Endothelial cell of umbilical vein (primary cell): ENCODE data around the gene STRIP2. TPM values are rescaled to one million over a fixed set of nuclear protein-coding genes. Genes with fewer than 3 reads are reported as not detected.

Experiments
- BruUV-seq: library from RNA; stranded (reverse); fragments of 400-500 nt; replicated peaks from 2 replicates; lab custom pipeline; 2021; lab: Mats Ljungman, UMichigan
- CTCF ChIA-PET: fragments of 300-600, 350-600 bp; sonication (Branson Sonifier 250); formaldehyde crosslinking; loops from one replicate; lab custom pipeline; 2021; ENCODE audit warnings: antibody characterized with exemption, inconsistent platforms; lab: Charles Lee
- POLR2A ChIA-PET: fragments of 300-600, 350-600 bp; sonication (Branson Sonifier 250); formaldehyde crosslinking; loops from one replicate; lab custom pipeline; 2021; ENCODE audit warnings: antibody characterized with exemption, inconsistent platforms; lab: Charles Lee
- DNase-seq: peaks from one replicate; pipeline ENCODE4 v3.0.0-alpha.2; 2011; ENCODE audit warnings: low read depth, low spot score
- FAIRE-seq: peaks from 2 replicates; lab custom pipeline; 2011; peaks lifted over from hg19 to GRCh38; lab: Jason Lieb, UNC
- H2AFZ ChIP-seq: 2 replicates; pipeline ENCODE4 v1.6.0; 2012; ENCODE audit warnings: low read depth, low read length, control low read depth, inconsistent platforms
- H3K27ac ChIP-seq: 2 replicates; pipeline ENCODE4 v1.5.1; 2011; ENCODE audit warnings: low read depth, mild to moderate bottlenecking, control low read depth, low read length, moderate library complexity; ENCODE audit not compliant: insufficient read depth
- H3K27me3 ChIP-seq, 2 experiments: 2 replicates each; pipeline versions ENCODE4 v1.6.0 to v1.6.1; 2011; ENCODE audit warnings: low read length in 2 of 2, mixed read lengths in 1 of 2; ENCODE audit not compliant: control insufficient read depth in 2 of 2, insufficient read depth in 2 of 2
- H3K36me3 ChIP-seq, 2 experiments: 2 replicates in 1 of 2; 3 replicates in 1 of 2; pipeline ENCODE4 v1.5.1; 2011; ENCODE audit warnings: low read length in 2 of 2, mild to moderate bottlenecking in 1 of 2, moderate library complexity in 1 of 2; ENCODE audit not compliant: control insufficient read depth in 2 of 2, insufficient read depth in 2 of 2; ENCODE audit errors: extremely low read depth in 1 of 2
- H3K4me1 ChIP-seq: 3 replicates; pipeline ENCODE4 v1.5.1; 2011; ENCODE audit warnings: mild to moderate bottlenecking, low read length; ENCODE audit not compliant: control insufficient read depth, insufficient read depth; ENCODE audit errors: extremely low read depth
- H3K4me2 ChIP-seq: 2 replicates; pipeline ENCODE4 v1.6.1; 2011; ENCODE audit warnings: low read length, control low read depth, mixed read lengths; ENCODE audit not compliant: insufficient read depth
- H3K4me3 ChIP-seq, 3 experiments: fragments of 200-600 bp in 1 of 3; sonication (generic), shearing (Covaris generic) in 1 of 3; replicated peaks in 1 of 3; 2 replicates each; pipeline ENCODE4 v1.5.1; 2011 to 2016; ENCODE audit warnings: control low read depth in 3 of 3, low read length in 3 of 3, mild to moderate bottlenecking in 2 of 3, inconsistent platforms in 1 of 3, low read depth in 1 of 3, moderate library complexity in 1 of 3; ENCODE audit not compliant: insufficient read depth in 1 of 3
- H3K79me2 ChIP-seq: 2 replicates; pipeline ENCODE4 v1.6.0; 2012; ENCODE audit warnings: low read length, inconsistent platforms; ENCODE audit not compliant: control insufficient read depth, insufficient read depth
- H3K9ac ChIP-seq: replicated peaks from 2 replicates; pipeline ENCODE3; 2011; ENCODE audit warnings: low read length, control low read depth; ENCODE audit not compliant: insufficient read depth; ENCODE audit errors: extremely low read depth
- H3K9me1 ChIP-seq: replicated peaks from 3 replicates; pipeline ENCODE4 v1.6.0; 2011; ENCODE audit warnings: mild to moderate bottlenecking, low read length; ENCODE audit not compliant: control insufficient read depth, insufficient read depth; ENCODE audit errors: extremely low read depth
- H3K9me3 ChIP-seq: replicated peaks from 2 replicates; pipeline ENCODE4 v1.5.1; 2012; ENCODE audit warnings: low read length, inconsistent platforms; ENCODE audit not compliant: control insufficient read depth, insufficient read depth
- H4K20me1 ChIP-seq: replicated peaks from 2 replicates; pipeline ENCODE3; 2011; ENCODE audit warnings: mild to moderate bottlenecking, low read length; ENCODE audit not compliant: control insufficient read depth, insufficient read depth; ENCODE audit errors: extremely low read depth
- FOS ChIP-seq: IDR thresholded peaks from 2 replicates; pipeline ENCODE4 v1.6.1; 2011; ENCODE audit warnings: mild to moderate bottlenecking, low read length, moderate library complexity, borderline replicate concordance; ENCODE audit not compliant: insufficient read depth
- GATA2 ChIP-seq: IDR thresholded peaks from 2 replicates; pipeline ENCODE4 v1.7.0; 2011; ENCODE audit warnings: low read depth, mild to moderate bottlenecking, moderate library complexity, mixed read lengths, low read length; ENCODE audit not compliant: insufficient read length, insufficient read depth
- JUN ChIP-seq: IDR thresholded peaks from 2 replicates; pipeline ENCODE4 v1.6.1; 2011; ENCODE audit warnings: borderline replicate concordance, low read depth; ENCODE audit not compliant: insufficient read length, insufficient read depth
- MAX ChIP-seq: IDR thresholded peaks from 2 replicates; pipeline ENCODE4 v1.6.1; 2011; ENCODE audit not compliant: insufficient read depth, insufficient read length
- MYC ChIP-seq: IDR thresholded peaks from one replicate; pipeline ENCODE4 v1.6.1; 2011; ENCODE audit warnings: mild to moderate bottlenecking, low read depth, low read length
- dilution Hi-C: fragments of 300-500 bp; cut with MboI; formaldehyde crosslinking; loops from one replicate; pipeline ENCODE4 v1.15.0; 2019; ENCODE audit warnings: low sequenced_read_pairs; ENCODE audit not compliant: extremely low pct_ligation_motif_present
- intact Hi-C: fragments of 100-400 bp; cut with micrococcal nuclease; formaldehyde crosslinking; loops from one replicate; pipeline ENCODE4 v1.10.0; 2022
- polyA plus RNA-seq, 4 experiments: library from polyadenylated mRNA; depleted of rRNA in 3 of 4; stranded (reverse) in 3 of 4; unstranded in 1 of 4; fragments of >200 nt; gene quantifications; 2 replicates each; pipeline versions ENCODE4 v1.2.1 to v1.2.3, GENCODE V29; 2011 to 2012; ENCODE audit warnings: missing spikeins in 1 of 4
- total RNA-seq: library from RNA; stranded (reverse); gene quantifications from 2 replicates; pipeline ENCODE4 v1.2.3, GENCODE V29; 2021
- TF ChIP-seq, protein P1 (sequence below), 2 donors: IDR thresholded peaks; 1 replicate in 1 of 2; 2 replicates in 1 of 2; pipeline ENCODE4 v1.5.1; 2011; ENCODE audit warnings: low read length in 2 of 2, mild to moderate bottlenecking in 2 of 2, moderate library complexity in 2 of 2, control low read depth in 1 of 2, inconsistent platforms in 1 of 2, low read depth in 1 of 2; ENCODE audit not compliant: insufficient read depth in 1 of 2; ENCODE audit errors: extremely low read depth in 1 of 2

STRIP2 gene
- total and polyA plus RNA-seq, 2 donors (not counting 3 experiments of a cell fraction or from before 2014, with no cell fraction given): 3.4 to 10.0 TPM

DNA sequence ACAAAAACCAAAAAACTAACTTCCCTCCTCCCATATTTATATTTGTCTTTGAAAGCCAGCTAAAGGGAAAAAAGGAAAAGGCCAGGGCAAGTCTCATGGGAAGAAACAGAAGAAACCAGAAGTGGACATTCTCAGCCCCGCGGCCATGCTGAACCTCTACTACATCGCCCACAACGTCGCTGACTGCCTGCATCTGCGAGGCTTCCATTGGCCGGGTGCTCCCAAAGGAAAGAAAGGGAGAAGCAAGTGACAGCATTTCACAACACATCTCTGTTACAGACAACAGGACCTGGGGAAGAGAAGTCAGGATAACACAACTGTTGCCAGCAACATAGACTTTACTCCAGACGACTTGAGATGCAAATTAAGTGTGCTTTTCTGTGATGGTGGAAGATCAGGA lies 78.0 kb downstream of the STRIP2 start:
- H3K4me2 ChIP-seq: no peak overlapping the region
- no peak overlapping the region for H3K9ac ChIP-seq
- dilution Hi-C loops: no loop called here
- no peak overlapping the region for H3K27ac ChIP-seq
- H3K36me3 ChIP-seq: no peaks in the 10 kb centered on the region
- no peak overlapping the region for H2AFZ ChIP-seq
- no peaks in the 10 kb centered on the region for H4K20me1 ChIP-seq
- H3K4me3 ChIP-seq: no peak overlapping the region
- TF ChIP-seq JUN: no peak
- TF ChIP-seq MYC: no peak
- no peak for TF ChIP-seq FOS
- TF ChIP-seq MAX: no peak
- no TSS peak for BruUV-seq
- CTCF ChIA-PET: interaction anchor here (1.1 kb wide), 1 partner anchor 12 kb away, joined by 3 read pairs; no protein-coding TSS in a partner anchor
- intact Hi-C loops: no loop called here
- FAIRE-seq (no peak), DNase-seq (no peak)
- no peaks in the 10 kb centered on the region for H3K27me3 ChIP-seq
- POLR2A ChIA-PET: no interaction called here
- no peaks in the 10 kb centered on the region for H3K79me2 ChIP-seq
- no peaks in the 10 kb centered on the region for H3K9me1 ChIP-seq
- H3K4me1 ChIP-seq: no peaks in the 10 kb centered on the region
- no peaks in the 10 kb centered on the region for H3K9me3 ChIP-seq

GRCh38 chr7:129513546-129513945 lies 79.3 kb downstream of the STRIP2 start:
- dilution Hi-C loops: no loop called here
- H3K4me2 ChIP-seq: no peak overlapping the region

More at GRCh38 chr7:129513546-129513945, 79.3 kb downstream of the STRIP2 start:
- CTCF ChIA-PET: no interaction called here
- Histone ChIP-seq H3K9ac (no peak overlapping the region), H3K27ac (no peak overlapping the region), H3K9me3 (no peaks in the 10 kb centered on the region), H2AFZ (no peak overlapping the region), H3K36me3 (no peaks in the 10 kb centered on the region), H3K9me1 (no peaks in the 10 kb centered on the region), H3K4me1 (no peaks in the 10 kb centered on the region), H3K79me2 (no peaks in the 10 kb centered on the region), H3K27me3 (no peaks in the 10 kb centered on the region), H4K20me1 (no peaks in the 10 kb centered on the region), H3K4me3 (no peak overlapping the region)
- FAIRE-seq: no peak
- TF ChIP-seq, protein P1, sequence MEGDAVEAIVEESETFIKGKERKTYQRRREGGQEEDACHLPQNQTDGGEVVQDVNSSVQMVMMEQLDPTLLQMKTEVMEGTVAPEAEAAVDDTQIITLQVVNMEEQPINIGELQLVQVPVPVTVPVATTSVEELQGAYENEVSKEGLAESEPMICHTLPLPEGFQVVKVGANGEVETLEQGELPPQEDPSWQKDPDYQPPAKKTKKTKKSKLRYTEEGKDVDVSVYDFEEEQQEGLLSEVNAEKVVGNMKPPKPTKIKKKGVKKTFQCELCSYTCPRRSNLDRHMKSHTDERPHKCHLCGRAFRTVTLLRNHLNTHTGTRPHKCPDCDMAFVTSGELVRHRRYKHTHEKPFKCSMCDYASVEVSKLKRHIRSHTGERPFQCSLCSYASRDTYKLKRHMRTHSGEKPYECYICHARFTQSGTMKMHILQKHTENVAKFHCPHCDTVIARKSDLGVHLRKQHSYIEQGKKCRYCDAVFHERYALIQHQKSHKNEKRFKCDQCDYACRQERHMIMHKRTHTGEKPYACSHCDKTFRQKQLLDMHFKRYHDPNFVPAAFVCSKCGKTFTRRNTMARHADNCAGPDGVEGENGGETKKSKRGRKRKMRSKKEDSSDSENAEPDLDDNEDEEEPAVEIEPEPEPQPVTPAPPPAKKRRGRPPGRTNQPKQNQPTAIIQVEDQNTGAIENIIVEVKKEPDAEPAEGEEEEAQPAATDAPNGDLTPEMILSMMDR (IDR thresholded peaks at IDR 0.05; ENCODE audit: extremely low read depth in 1 of 2, insufficient read depth in 1 of 2, low read depth in 1 of 2, low read length in 2 of 2): no peak
- no peak for TF ChIP-seq GATA2
- no TSS peak for BruUV-seq
- POLR2A ChIA-PET: no interaction called here
- intact Hi-C loops: no loop called here
- no peak for DNase-seq
